Neural progenitor cell (in vitro differentiated cells): ENCODE results near the gene CALHM5. TPM values are rescaled to one million over a fixed set of nuclear protein-coding genes. Genes with fewer than 3 reads are reported as not detected.
A peak's percentile ranks its signal among the peaks of the same experiment; 100 is the strongest.
"Not testable (repeated sequence)": the region's sequence is repeated elsewhere in the genome, so short reads cannot be mapped to it uniquely, and the experiment has no call there.

ENCODE experiments used
- DNase-seq: peaks from one replicate; pipeline ENCODE4 v3.0.0-alpha.2; 2016; ENCODE audit warnings: low spot score
- H2AFZ ChIP-seq: fragments of 200-600 bp; sonication (generic); replicated peaks from 2 replicates; pipeline ENCODE4 v1.6.1; 2016; ENCODE audit warnings: antibody characterized with exemption
- H3F3A ChIP-seq: fragments of 200-600 bp; sonication (generic); 2 replicates; pipeline ENCODE4 v1.6.1; 2016; ENCODE audit warnings: antibody characterized with exemption, low read depth
- H3K27ac ChIP-seq: fragments of 200-600 bp; sonication (generic); 2 replicates; pipeline ENCODE4 v1.5.1; 2016; ENCODE audit warnings: mild to moderate bottlenecking
- H3K27me3 ChIP-seq: fragments of 200-600 bp; sonication (generic); 2 replicates; pipeline ENCODE4 v1.6.1; 2016; ENCODE audit warnings: mild to moderate bottlenecking, moderate library complexity
- H3K36me3 ChIP-seq: fragments of 200-600 bp; sonication (generic); 2 replicates; pipeline ENCODE4 v1.5.1; 2016
- H3K4me1 ChIP-seq: fragments of 200-600 bp; sonication (generic); 2 replicates; pipeline ENCODE4 v1.6.1; 2016; ENCODE audit warnings: mixed run types
- H3K4me2 ChIP-seq: fragments of 200-600 bp; sonication (generic); 2 replicates; pipeline ENCODE4 v1.6.1; 2016
- H3K4me3 ChIP-seq: fragments of 200-600 bp; sonication (generic); 2 replicates; pipeline ENCODE4 v1.5.1; 2016
- H3K79me2 ChIP-seq: fragments of 200-600 bp; sonication (generic); 2 replicates; pipeline ENCODE4 v1.6.1; 2016; ENCODE audit warnings: low read depth
- H3K9ac ChIP-seq: fragments of 200-600 bp; sonication (generic); 2 replicates; pipeline ENCODE4 v1.6.1; 2016
- H3K9me3 ChIP-seq: fragments of 200-600 bp; sonication (generic); 2 replicates; pipeline ENCODE4 v1.5.1; 2016; ENCODE audit warnings: low read depth
- H4K20me1 ChIP-seq: fragments of 200-600 bp; sonication (generic); 2 replicates; pipeline ENCODE4 v1.6.1; 2016; ENCODE audit warnings: low read depth
- H3K27ac Mint-ChIP-seq: 3 replicates; pipeline ENCODE4 v1.8.0; 2021; ENCODE audit warnings: mixed read lengths
- H3K27me3 Mint-ChIP-seq: 2 replicates; pipeline ENCODE4 v1.8.0; 2022; ENCODE audit warnings: low read depth, mild to moderate bottlenecking, inconsistent platforms, moderate library complexity, mixed read lengths; ENCODE audit not compliant: insufficient read depth
- H3K36me3 Mint-ChIP-seq: 3 replicates; pipeline ENCODE4 v1.8.0; 2021; ENCODE audit warnings: mixed read lengths
- H3K4me1 Mint-ChIP-seq: 3 replicates; pipeline ENCODE4 v1.8.0; 2021; ENCODE audit warnings: mixed read lengths
- H3K4me3 Mint-ChIP-seq: 3 replicates; pipeline ENCODE4 v1.8.0; 2021; ENCODE audit warnings: mild to moderate bottlenecking, moderate library complexity, mixed read lengths
- H3K9me3 Mint-ChIP-seq: 3 replicates; pipeline ENCODE4 v1.8.0; 2020; ENCODE audit warnings: mixed read lengths
- EZH2 ChIP-seq: fragments of 200-600 bp; sonication (generic); IDR thresholded peaks from 2 replicates; pipeline ENCODE4 v1.6.1; 2017; ENCODE audit warnings: antibody characterized with exemption, mild to moderate bottlenecking, moderate library complexity
- EZH2phosphoT487 ChIP-seq: fragments of 200-600 bp; sonication (generic); IDR thresholded peaks from 2 replicates; pipeline ENCODE4 v1.6.1; 2017; ENCODE audit warnings: antibody characterized with exemption
- total RNA-seq: library from RNA; depleted of rRNA; stranded (reverse); fragments of >200 nt; gene quantifications from 2 replicates; pipeline ENCODE4 v1.2.3, GENCODE V29; 2015; ENCODE audit warnings: low replicate concordance
- TF ChIP-seq, protein P1 (sequence below): fragments of 200-600 bp; sonication (generic); IDR thresholded peaks from 2 replicates; pipeline ENCODE4 v1.5.1; 2017; ENCODE audit warnings: antibody characterized with exemption, mild to moderate bottlenecking

The CALHM5 gene
- total RNA-seq, 1 donor from 2014 or later: 0.07 TPM

DNA sequence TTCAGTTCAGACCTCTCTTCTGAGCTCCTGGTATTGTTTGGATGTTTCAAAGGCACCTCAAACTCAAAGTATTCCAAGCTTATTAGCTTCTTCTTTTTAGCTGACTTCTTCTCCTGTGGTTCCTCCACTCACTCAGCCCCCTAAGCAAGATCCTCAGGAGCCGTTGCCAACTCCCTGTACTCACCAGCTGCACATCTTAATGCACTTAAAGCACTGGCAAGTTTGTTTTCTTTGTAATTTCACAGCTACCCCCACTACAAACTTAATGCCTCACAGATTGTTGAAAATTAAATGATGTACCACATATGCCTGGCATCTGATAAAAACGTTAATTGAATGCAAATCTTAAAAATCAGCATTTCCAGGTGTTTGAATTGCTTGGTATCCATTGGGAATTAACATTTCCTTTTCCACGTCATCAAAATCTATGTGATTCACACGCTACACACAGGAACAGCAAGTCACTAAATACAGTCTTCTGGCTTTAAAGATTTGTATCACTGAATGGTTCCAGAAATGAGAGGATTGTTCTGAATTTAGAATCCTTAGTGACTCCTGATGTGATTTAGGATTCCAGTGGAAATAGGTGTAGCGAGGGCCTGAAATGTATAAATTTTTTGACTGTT lies 25.8 kb upstream of the CALHM5 start:
- Histone ChIP-seq H3K27ac (no peak overlapping the region), H2AFZ (no peak overlapping the region), H3K4me3 (no peak overlapping the region), H3K36me3 (no peaks in the 10 kb centered on the region), H3K9ac (no peak overlapping the region), H3K4me1 (peaks cover 12% of the 10 kb centered on the region), H3K9me3 (no peaks in the 10 kb centered on the region), H3F3A (no peaks in the 10 kb centered on the region), H3K79me2 (no peaks in the 10 kb centered on the region), H3K27me3 (no peaks in the 10 kb centered on the region), H3K4me2 (no peak overlapping the region), H4K20me1 (no peaks in the 10 kb centered on the region)
- peaks cover 5% of the 10 kb centered on the region for H3K27me3 Mint-ChIP-seq
- peaks cover 3% of the 10 kb centered on the region for H3K4me1 Mint-ChIP-seq
- no peak for TF ChIP-seq EZH2
- no peak overlapping the region for H3K4me3 Mint-ChIP-seq
- H3K9me3 Mint-ChIP-seq: peaks cover 18% of the 10 kb centered on the region
- DNase-seq: no peak
- H3K36me3 Mint-ChIP-seq: peaks cover 5% of the 10 kb centered on the region
- no peak overlapping the region for H3K27ac Mint-ChIP-seq

DNA sequence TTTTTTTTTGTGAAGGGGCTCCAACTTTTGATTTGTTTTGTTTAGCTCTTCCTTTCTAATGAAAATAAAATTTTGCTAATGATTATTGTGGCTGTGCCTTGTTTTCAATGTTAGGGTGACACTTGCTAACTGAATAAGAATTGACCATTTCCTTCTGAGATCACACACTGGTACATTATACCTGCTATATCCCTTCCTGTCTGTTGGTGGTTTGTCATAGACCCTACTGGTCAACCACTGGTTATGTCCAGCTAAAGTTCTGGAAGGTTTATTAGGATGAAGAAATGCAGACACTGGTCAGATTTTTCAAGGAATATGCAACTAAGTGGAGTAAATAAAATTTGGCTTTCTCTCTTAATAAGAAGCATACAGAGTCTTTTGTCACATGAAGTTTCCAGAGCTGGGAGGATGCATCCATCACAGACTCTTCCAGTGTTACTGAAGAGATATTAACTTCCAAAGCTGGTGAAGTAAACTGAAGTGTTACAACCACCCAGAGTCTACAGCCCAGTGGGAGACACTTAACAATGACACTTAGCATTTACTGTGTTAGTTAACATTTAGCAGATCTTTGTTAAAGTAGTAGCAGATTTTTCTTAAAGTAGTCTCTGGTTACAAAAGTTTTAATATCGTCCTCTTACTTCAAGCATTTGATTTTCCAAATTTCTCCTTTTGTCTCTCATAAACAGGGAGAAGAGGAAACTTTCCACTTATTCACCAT lies 19.7 kb upstream of the CALHM5 start:
- H2AFZ ChIP-seq: no peak overlapping the region
- no peaks in the 10 kb centered on the region for H3K9me3 ChIP-seq
- H3K4me2 ChIP-seq: peak overlapping the region; percentile 31
- no peaks in the 10 kb centered on the region for H3K79me2 ChIP-seq
- peak overlapping the region; percentile 9 for H3K4me3 Mint-ChIP-seq
- no peaks in the 10 kb centered on the region for H4K20me1 ChIP-seq
- peaks cover 14% of the 10 kb centered on the region for H3F3A ChIP-seq
- no peak for TF ChIP-seq EZH2phosphoT487
- no peak for TF ChIP-seq EZH2
- TF ChIP-seq, protein P1, sequence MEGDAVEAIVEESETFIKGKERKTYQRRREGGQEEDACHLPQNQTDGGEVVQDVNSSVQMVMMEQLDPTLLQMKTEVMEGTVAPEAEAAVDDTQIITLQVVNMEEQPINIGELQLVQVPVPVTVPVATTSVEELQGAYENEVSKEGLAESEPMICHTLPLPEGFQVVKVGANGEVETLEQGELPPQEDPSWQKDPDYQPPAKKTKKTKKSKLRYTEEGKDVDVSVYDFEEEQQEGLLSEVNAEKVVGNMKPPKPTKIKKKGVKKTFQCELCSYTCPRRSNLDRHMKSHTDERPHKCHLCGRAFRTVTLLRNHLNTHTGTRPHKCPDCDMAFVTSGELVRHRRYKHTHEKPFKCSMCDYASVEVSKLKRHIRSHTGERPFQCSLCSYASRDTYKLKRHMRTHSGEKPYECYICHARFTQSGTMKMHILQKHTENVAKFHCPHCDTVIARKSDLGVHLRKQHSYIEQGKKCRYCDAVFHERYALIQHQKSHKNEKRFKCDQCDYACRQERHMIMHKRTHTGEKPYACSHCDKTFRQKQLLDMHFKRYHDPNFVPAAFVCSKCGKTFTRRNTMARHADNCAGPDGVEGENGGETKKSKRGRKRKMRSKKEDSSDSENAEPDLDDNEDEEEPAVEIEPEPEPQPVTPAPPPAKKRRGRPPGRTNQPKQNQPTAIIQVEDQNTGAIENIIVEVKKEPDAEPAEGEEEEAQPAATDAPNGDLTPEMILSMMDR: no peak
- H3K36me3 ChIP-seq: no peaks in the 10 kb centered on the region
- peaks cover 8% of the 10 kb centered on the region for H3K27me3 Mint-ChIP-seq
- no peak overlapping the region for H3K27ac ChIP-seq
- peak overlapping the region; percentile 98 for H3K27ac Mint-ChIP-seq
- H3K9me3 Mint-ChIP-seq: peaks cover 22% of the 10 kb centered on the region
- no peaks in the 10 kb centered on the region for H3K27me3 ChIP-seq
- H3K9ac ChIP-seq: no peak overlapping the region
- H3K4me1 ChIP-seq: peaks cover 19% of the 10 kb centered on the region
- DNase-seq: no peak
- H3K4me1 Mint-ChIP-seq: peaks cover 27% of the 10 kb centered on the region
- no peak overlapping the region for H3K4me3 ChIP-seq
- peaks cover 7% of the 10 kb centered on the region for H3K36me3 Mint-ChIP-seq

DNA sequence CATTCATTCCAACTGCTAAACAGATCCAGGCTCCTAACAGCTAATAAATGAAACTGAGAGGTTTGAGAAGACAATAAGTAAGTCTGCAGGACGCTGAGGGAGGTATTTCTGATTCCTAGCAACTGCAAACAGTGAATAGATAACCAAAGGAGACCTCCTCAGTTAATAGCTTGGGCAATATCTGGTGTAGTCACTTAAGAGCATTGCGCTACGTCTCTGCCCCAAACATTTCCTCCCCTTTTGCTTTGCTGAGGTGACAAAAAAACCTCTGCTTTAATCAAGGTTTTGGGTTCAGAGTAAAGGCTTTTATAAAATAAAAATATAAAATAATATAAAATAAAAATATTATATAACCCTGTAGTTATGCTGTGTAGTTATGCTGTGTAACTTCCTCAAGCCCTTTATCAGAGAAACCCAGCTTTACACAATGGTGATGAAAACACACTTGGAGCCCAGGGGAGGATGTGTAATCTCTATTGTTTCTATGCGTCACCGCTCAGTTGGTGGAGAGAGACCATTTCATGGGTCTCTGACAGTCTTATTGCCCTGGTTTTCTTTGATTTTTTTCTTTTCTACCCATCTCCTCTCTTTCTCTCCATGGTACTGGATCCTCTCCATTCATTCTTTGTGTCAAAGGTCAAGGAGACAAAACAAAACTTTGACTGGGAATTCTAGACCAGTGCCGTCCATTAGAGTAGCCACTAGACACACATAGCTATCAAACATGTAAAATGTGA lies 18.9 kb upstream of the CALHM5 start:
- Histone ChIP-seq H3K9me3 (no peaks in the 10 kb centered on the region), H3K36me3 (no peaks in the 10 kb centered on the region), H4K20me1 (no peaks in the 10 kb centered on the region), H3K9ac (no peak overlapping the region), H3K4me3 (no peak overlapping the region), H3K27ac (no peak overlapping the region), H3K79me2 (no peaks in the 10 kb centered on the region), H3K27me3 (no peaks in the 10 kb centered on the region), H3F3A (peaks cover 14% of the 10 kb centered on the region), H3K4me2 (peak overlapping the region; percentile 31), H3K4me1 (peaks cover 18% of the 10 kb centered on the region), H2AFZ (no peak overlapping the region)
- H3K4me3 Mint-ChIP-seq: peak overlapping the region; percentile 18
- TF ChIP-seq EZH2 (no peak), EZH2phosphoT487 (no peak)
- TF ChIP-seq, protein P1: no peak
- peaks cover 31% of the 10 kb centered on the region for H3K4me1 Mint-ChIP-seq
- DNase-seq: peak; percentile 60
- peaks cover 7% of the 10 kb centered on the region for H3K36me3 Mint-ChIP-seq
- peak overlapping the region; percentile 98 for H3K27ac Mint-ChIP-seq
- peaks cover 22% of the 10 kb centered on the region for H3K9me3 Mint-ChIP-seq
- peaks cover 8% of the 10 kb centered on the region for H3K27me3 Mint-ChIP-seq

DNA sequence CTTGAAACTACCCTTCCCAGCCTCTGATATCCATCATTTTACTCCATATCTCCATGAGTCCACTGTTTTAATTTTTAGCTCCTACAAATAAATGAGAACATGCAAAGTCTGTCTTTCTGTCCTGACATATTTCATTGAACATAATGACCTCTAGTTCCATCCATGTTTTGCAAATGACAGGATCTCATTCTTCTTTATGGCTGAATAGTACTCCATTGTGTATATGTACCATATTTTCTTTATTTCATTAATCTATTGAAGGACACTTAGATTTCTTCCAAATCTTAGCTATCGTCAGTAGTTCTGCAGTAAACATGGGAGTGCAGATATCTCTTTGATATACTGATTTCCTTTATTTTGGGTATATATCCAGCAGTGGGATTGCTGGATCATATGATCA lies 16.3 kb upstream of the CALHM5 start:
- not testable (repeated sequence) for H3K4me2 ChIP-seq, H3K27ac Mint-ChIP-seq, H3K4me3 ChIP-seq, H3K27ac ChIP-seq, H3K36me3 ChIP-seq, H3K9me3 ChIP-seq, H3K36me3 Mint-ChIP-seq, H4K20me1 ChIP-seq, H3K27me3 Mint-ChIP-seq, H3K79me2 ChIP-seq, H3K9ac ChIP-seq, H2AFZ ChIP-seq, DNase-seq, H3K27me3 ChIP-seq, H3K9me3 Mint-ChIP-seq
- Histone ChIP-seq H3F3A (peaks cover 14% of the 10 kb centered on the region), H3K4me1 (peaks cover 18% of the 10 kb centered on the region)
- H3K4me3 Mint-ChIP-seq: peak overlapping the region; percentile 18
- H3K4me1 Mint-ChIP-seq: peaks cover 34% of the 10 kb centered on the region
